Cortex of kidney (tissue), 1 donor: ENCODE results near the gene HMGN3.

ENCODE experiments used
- DNase-seq: peaks from one replicate; lab custom pipeline; 2025; lab: John Stamatoyannopoulos, UW

HMGN3 gene

GRCh38 chr6:79232696-79233462, 1.6 kb downstream of the HMGN3 start:
- no peak for DNase-seq

GRCh38 chr6:79231666-79232065, 2.8 kb downstream of the HMGN3 start:
- DNase-seq, result no peak

GRCh38 chr6:79231101-79231500, 3.4 kb downstream of the HMGN3 start:
- DNase-seq, result no peak

- DNase-seq, result no peak
Observed at GRCh38 chr6:79230149-79230548, 4.3 kb downstream of the HMGN3 start.

GRCh38 chr6:79227445-79227844, 7.0 kb downstream of the HMGN3 start:
- DNase-seq, result no peak

- DNase-seq, result no peak
Observed at GRCh38 chr6:79226660-79227059, 7.8 kb downstream of the HMGN3 start.

- no peak for DNase-seq
Observed at GRCh38 chr6:79225717-79226599, 8.5 kb downstream of the HMGN3 start.

- DNase-seq, result no peak
Observed at GRCh38 chr6:79223611-79224404, 10.7 kb downstream of the HMGN3 start.

- no peak for DNase-seq
Observed at GRCh38 chr6:79215213-79215824, 19.2 kb downstream of the HMGN3 start.

- no peak for DNase-seq
Observed at GRCh38 chr6:79212859-79213258, 21.6 kb downstream of the HMGN3 start.

GRCh38 chr6:79208816-79209215, 25.7 kb downstream of the HMGN3 start:
- no peak for DNase-seq

- no peak for DNase-seq
Observed at GRCh38 chr6:79203753-79204253, 30.7 kb downstream of the HMGN3 start.

GRCh38 chr6:79202556-79202955, 31.9 kb downstream of the HMGN3 start:
- no peak for DNase-seq

- no peak for DNase-seq
Observed at GRCh38 chr6:79201983-79202382, 32.5 kb downstream of the HMGN3 start.

- DNase-seq, result no peak
Observed at GRCh38 chr6:79201143-79201542, 33.3 kb downstream of the HMGN3 start.

- no peak for DNase-seq
Observed at GRCh38 chr6:79196912-79197311, 37.6 kb downstream of the HMGN3 start.

GRCh38 chr6:79193971-79194370, 40.5 kb downstream of the HMGN3 start:
- DNase-seq, result no peak

- DNase-seq, result no peak
Observed at GRCh38 chr6:79189760-79190350, 44.6 kb downstream of the HMGN3 start.

- no peak for DNase-seq
Observed at GRCh38 chr6:79188885-79189480, 45.5 kb downstream of the HMGN3 start.

GRCh38 chr6:79188107-79188506, 46.4 kb downstream of the HMGN3 start:
- DNase-seq, result no peak

GRCh38 chr6:79186564-79186963, 47.9 kb downstream of the HMGN3 start:
- no peak for DNase-seq
